ENCODE data around the gene KDM8.
A peak's percentile ranks its signal among the peaks of the same experiment; 100 is the strongest.

KDM8 gene

GRCh38 chr16:27203507-27204311, at the start of gene KDM8:
KDM8 (plus strand) TSS chr16:27203526; CDS start chr16:27210124, 6,598 bp downstream.
- DNase-seq (ENCODE audit: low read depth in 2 of 2), result peak; percentile 99

DNA sequence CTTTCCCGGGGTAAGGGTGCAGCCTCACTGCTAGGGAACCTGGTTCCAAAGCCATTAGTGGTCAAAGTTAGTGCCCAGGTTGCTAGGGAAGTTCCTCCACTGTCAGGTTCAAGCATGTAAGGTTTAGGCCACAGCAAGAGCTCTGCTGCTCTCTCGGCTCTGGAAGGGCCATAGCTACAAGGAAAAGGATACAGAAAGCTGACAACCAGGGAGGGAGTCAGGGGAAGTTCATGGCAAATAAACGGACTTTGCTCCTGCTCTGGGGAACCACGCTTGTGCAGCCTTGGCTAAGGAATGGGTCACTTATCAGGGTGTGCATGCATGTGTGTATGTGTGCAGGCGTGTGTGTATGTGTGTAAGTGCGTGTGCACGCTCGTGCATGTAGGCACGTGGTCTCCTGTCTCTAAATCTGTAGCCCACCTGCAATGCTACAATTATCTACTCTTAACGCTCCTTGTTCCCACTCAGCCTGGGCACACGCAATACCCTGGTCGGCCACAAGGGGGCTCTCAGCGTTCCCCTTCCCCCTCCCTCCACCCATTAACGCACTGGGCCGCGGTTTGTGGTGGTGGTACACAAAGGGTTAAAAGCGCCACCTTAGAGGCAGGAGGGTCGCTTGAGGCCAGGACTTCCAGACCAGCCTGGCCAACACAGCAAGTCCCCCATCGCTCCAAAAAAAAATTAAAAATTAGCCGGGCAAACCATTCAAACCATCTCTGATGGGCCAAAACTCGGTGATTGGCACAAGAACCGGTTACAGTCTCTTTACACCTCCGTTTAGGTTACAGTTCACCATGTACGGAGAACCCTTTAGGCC, 48.4 kb upstream of the KDM8 start:
- peak; percentile 38 to 44 for DNase-seq (ENCODE audit: low read depth in 2 of 2)

DNA sequence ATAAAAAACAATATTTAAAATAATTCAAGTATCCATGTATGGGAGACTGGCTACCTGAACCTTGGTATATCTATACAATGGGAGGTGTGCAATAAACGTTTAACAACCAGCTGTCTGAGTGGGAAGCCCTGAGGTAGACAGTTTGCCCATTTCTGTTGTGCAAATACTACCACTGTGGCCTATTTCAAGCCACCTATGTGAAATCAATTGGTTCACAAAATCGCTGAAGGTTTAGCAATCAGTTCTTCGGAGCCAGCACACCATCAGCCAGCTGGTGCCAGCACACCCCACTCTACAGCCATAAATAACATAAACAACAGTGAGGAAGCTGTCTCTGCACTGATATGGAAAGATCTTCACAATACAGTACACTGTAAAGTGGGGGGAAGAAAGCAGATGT, 46.7 kb upstream of the KDM8 start:
- no peak for DNase-seq (ENCODE audit: low read depth in 2 of 2)

DNA sequence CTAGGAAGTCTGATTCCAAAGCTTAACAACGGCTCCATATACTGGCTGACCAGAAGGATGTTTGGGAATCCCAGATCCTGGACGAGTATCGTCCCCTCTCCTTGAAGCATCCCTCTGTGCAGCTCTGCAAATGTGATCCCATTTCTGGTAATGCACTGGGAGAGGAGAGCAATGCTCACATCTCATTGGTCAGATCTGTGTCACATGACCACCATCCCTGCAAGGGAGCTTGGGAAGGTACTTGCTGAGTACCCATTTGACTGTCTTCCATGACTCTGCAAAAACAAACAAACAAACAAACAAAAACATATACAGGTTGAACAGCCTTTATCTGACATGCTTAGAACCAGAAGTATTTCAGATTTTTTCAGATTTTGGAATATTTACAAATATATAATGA, 41.9 kb upstream of the KDM8 start:
- DNase-seq (ENCODE audit: low read depth in 2 of 2), result no peak

GRCh38 chr16:27164352-27164751, 39.0 kb upstream of the KDM8 start:
- no peak for DNase-seq (ENCODE audit: low read depth in 2 of 2)

DNA sequence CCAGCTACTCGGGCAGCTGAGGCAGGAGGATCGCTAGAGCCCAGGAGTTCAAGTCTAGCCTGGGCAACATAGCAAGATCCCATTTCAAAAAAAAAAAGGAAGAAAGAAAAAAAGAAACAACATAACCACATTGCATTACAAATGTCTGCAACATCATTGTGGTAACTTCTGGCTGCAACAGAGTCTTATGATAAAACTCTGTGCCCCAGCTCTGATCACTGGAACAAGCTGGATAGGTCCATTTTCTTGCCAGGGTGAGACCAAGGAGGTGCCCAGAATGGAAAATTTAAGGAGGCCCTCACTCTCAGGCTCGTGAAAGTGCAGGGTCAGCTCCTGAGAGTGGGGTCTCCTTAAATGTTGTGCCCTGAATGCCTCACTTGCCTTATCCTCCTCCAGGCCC, 37.8 kb upstream of the KDM8 start:
- no peak for DNase-seq (ENCODE audit: low read depth in 2 of 2)

DNA sequence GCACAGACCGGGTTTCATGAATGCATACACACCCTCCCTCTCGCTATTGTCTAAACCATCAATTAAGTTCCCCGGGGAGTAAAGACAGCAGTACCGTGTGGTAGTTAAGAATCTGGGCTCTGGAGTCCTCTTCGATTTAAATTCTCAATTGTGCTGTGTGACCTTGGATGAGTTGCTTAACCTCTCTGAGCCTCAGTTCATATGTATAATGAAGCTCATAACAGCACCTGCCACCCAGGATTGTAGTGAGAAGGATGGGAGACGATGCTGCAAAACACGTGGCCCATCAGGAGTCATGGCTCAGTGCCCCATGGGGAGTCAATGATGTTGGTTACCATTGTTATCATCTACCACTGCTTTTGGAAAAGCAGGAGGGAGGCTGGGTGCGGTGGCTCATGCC, 34.5 kb upstream of the KDM8 start:
- DNase-seq (ENCODE audit: low read depth in 2 of 2), result no peak

GRCh38 chr16:27169511-27170071, 33.7 kb upstream of the KDM8 start:
- peak; percentile 43 to 63 for DNase-seq (ENCODE audit: low read depth in 2 of 2)

DNA sequence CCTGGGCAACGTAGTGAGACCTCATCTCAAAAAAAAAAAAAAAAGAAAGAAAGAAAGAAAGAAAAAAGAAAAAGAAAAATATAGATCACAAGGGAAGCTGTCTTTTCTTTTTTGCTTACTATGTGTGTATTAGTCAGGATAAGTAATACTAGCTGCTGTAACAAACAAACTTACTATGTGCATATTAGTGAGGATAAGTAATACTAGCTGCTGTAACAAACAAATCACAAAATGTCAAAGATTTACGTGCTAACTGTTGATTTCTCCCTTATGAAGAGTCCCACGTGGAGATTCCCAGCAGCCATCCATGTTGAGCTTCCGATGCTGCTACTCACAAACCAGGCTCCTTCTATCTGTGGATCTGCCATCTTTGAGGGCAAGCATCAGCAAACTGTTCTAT, 31.7 kb upstream of the KDM8 start:
- no peak for DNase-seq (ENCODE audit: low read depth in 2 of 2)

GRCh38 chr16:27174007-27174406, 29.3 kb upstream of the KDM8 start:
- peak in 1 of 2 donors; percentile 9 for DNase-seq (ENCODE audit: low read depth in 2 of 2)

GRCh38 chr16:27174798-27175197, 28.5 kb upstream of the KDM8 start:
- no peak for DNase-seq (ENCODE audit: low read depth in 2 of 2)

DNA sequence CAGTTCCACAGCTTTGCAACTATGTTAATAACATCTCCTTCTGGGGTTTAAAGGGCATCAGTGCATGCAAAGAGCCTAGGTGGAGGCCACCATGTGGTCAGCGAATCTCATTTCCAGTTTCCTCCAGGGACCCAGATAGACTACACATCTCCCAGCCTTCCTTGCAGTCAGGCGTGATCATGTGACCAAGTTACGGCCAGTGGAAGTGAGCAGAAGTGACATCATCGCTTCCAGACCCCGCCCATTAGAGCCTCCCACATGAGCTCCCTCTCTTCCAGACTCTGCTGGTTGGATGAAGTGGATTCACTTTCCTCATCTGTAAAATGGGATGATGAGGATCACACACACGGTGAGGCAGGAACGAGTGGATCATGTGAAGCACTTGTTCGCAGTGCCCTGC, 27.4 kb upstream of the KDM8 start:
- no peak for DNase-seq (ENCODE audit: low read depth in 2 of 2)

GRCh38 chr16:27177031-27177774, 26.1 kb upstream of the KDM8 start:
- DNase-seq (ENCODE audit: low read depth in 2 of 2), result no peak

DNA sequence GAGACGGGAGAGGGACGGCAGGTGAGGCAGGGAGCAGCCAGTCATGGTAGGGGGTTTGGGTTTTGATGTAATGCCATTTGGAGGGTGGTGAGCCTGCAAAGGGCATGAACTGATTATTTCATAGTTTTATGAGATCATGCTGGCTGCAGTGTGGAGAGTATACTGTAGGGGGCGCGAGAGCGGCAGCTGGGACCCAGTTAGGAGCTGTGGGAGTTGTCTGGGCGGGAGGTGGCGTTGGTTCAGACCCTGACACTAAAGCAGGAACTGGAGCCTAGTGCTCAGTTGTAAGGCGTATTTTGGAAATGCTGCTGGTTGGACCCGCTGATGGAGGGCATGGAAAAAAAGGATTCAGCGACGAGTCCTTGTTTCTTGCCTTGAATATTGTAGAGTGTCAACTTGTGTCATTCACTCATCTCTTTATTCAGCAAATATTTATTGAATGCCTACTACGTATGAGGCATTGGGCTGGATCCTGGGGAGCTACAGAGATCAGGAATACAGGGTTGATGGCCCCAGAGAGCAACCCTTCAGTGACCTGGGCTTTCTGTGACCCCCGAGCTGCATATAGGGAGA, 23.7 kb upstream of the KDM8 start:
- peak; percentile 66 to 72 for DNase-seq (ENCODE audit: low read depth in 2 of 2)

- DNase-seq (ENCODE audit: low read depth in 2 of 2), result no peak
Observed at GRCh38 chr16:27181019-27181790, 22.1 kb upstream of the KDM8 start.

GRCh38 chr16:27182906-27183405, 20.4 kb upstream of the KDM8 start:
- no peak for DNase-seq (ENCODE audit: low read depth in 2 of 2)

- no peak for DNase-seq (ENCODE audit: low read depth in 2 of 2)
Observed at GRCh38 chr16:27185776-27186130, 17.6 kb upstream of the KDM8 start.

DNA sequence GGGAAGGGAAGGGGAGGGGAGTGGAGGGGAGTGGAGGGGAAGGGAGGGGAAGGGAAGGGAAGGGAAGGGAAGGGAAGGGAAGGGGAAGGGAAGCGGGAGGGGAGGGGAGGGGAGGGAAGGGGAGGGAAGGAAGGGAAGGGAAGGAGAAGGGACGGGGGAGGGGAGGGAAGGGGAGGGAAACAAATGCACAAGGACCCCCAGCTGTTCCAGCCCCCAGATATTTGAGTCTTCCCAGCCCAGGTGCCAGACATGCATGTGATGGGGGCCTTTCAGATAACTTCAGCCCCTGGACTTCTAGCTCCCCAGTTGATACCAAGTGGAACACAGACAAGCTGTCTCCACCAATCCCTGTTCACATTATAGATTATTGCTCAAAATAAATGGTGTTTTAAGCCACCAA, 14.7 kb upstream of the KDM8 start:
- DNase-seq (ENCODE audit: low read depth in 2 of 2), result no peak

DNA sequence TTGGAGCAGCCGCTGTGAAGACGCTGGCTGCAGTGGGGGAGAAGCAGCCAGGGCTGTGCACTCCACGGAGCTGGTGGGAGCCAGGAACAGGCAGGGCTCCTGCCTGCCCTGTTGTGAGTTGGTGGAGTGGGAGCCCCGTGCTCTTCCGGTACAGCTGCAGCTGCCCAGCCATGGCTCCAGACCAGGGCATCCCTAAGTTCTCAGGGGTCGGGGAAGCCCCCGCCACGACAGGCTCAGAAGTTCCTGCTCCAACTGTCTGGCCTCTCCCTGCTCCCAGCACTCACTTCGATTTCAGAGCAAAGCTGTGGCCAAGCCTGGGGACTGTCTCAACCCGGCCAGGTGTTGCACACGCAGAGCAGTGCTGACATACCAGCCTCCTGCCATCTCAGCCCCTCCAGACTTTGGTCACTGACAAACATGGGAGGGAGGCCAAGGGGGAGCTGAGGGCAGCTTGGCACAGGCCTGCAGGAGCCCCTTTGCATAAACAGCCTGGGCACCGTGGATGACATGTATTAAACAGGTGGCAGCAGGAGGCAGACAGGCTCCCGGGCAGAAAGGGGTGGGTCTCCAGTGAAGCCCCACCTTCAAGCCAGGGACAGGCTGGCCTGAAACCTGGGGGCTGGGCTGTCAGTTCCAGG, 13.9 kb upstream of the KDM8 start:
- DNase-seq (ENCODE audit: low read depth in 2 of 2), result no peak

DNA sequence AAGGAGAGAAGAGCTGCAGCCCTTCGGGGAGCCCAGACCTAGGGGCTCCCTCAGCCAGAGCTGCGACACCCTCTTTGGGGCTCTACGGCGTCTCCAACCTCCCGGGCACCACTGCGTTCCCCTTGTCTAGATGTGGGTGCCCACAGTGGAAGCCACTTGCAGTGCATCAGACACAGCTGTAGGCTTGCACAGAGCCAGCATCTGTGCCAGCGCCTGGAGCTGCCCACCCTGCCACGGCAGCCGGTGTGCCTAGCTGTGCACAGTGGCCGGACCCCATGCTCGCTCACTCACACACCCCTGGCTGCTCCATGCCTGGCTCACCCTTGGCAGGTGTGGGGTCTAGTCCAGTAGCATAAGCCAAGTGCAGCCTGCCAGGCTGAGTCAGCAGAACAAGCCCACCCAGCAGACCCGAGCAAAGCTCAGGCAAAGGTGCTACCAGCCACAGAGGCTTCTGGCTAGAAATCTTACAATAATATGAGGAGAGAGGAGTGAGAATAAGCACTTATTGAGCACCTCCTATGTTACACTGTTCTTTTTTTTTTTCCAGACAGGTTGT, 12.9 kb upstream of the KDM8 start:
- no peak for DNase-seq (ENCODE audit: low read depth in 2 of 2)
